Activated CD8-positive, alpha-beta T cell treated with anti-CD3 and anti-CD28 coated beads for 36 hours (primary cell): ENCODE data around the gene PAX6. TPM values are rescaled to one million over a fixed set of nuclear protein-coding genes. Genes with fewer than 3 reads are reported as not detected.

Experiments
- ATAC-seq: fragments of 200-7000 bp; cut with Tn5 transposase; one replicate; pipeline ENCODE4 v1.10.0; 2021; ENCODE audit warnings: mild to moderate bottlenecking, moderate library complexity
- CTCF ChIA-PET: fragments of 350-600 bp; sonication (Branson Sonifier 250); formaldehyde crosslinking; loops from one replicate; lab custom pipeline; 2021; ENCODE audit warnings: antibody characterized with exemption; lab: Charles Lee
- POLR2A ChIA-PET: fragments of 350-600 bp; sonication (Branson Sonifier 250); formaldehyde crosslinking; loops from one replicate; lab custom pipeline; 2021; ENCODE audit warnings: antibody characterized with exemption; lab: Charles Lee
- DNase-seq: peaks from one replicate; pipeline ENCODE4 v3.0.0-alpha.2; 2020
- H3K27ac Mint-ChIP-seq: one replicate; pipeline ENCODE4 v1.8.0; 2021; ENCODE audit warnings: mild to moderate bottlenecking, mixed read lengths
- H3K27me3 Mint-ChIP-seq: one replicate; pipeline ENCODE4 v1.8.0; 2021; ENCODE audit warnings: mixed read lengths
- H3K36me3 Mint-ChIP-seq: one replicate; pipeline ENCODE4 v1.8.0; 2021; ENCODE audit warnings: low read depth, mixed read lengths
- H3K4me1 Mint-ChIP-seq: one replicate; pipeline ENCODE4 v1.8.0; 2021; ENCODE audit warnings: low read depth, mixed read lengths
- H3K4me3 Mint-ChIP-seq: one replicate; pipeline ENCODE4 v1.8.0; 2021; ENCODE audit warnings: mild to moderate bottlenecking, moderate library complexity, mixed read lengths
- H3K9me3 Mint-ChIP-seq: one replicate; pipeline ENCODE4 v1.8.0; 2021; ENCODE audit warnings: mixed read lengths
- CTCF ChIP-seq: fragments of 200-600 bp; IDR thresholded peaks from one replicate; pipeline ENCODE4 v1.8.0; 2022; ENCODE audit warnings: antibody characterized with exemption, mild to moderate bottlenecking
- intact Hi-C: fragments of 100-400 bp; cut with micrococcal nuclease; formaldehyde crosslinking; loops from one replicate; pipeline ENCODE4 v1.10.0; 2022
- total RNA-seq, 2 experiments: library from RNA; stranded (reverse); gene quantifications; one replicate each; pipeline ENCODE4 v1.2.3, GENCODE V29; 2021

The PAX6 gene
- total RNA-seq, 2 experiments from 2014 or later: not detected

DNA sequence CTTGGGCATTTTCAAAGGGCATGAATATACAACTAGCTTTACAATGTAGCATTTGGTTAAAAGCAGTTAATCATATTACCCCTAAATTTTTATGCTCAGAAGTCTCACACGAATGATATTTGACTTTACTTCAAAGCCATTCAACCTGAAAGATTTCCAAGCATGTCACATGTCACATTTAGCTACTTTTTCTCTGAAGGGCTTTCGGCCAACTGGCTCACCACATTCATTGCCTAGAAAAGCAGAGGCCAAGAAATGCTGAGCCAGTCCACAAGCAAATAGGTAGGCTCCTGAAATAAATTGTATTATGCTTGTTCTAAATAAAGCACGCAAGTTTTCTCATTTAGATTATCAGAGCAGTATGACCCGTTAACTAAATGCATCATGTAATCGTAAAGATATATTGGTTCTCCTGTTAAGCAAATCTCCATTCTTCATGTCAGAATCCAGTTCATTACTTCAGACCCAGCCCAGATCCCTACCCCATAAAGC, 30.6 kb downstream of the PAX6 start:
- Mint-ChIP-seq H3K27me3 (no peaks in the 10 kb centered on the region), H3K27ac (no peak overlapping the region), H3K4me1 (no peaks in the 10 kb centered on the region), H3K4me3 (no peak overlapping the region), H3K36me3 (no peaks in the 10 kb centered on the region), H3K9me3 (peaks cover 3% of the 10 kb centered on the region)
- POLR2A ChIA-PET: no interaction called here
- TF ChIP-seq CTCF: no peak
- CTCF ChIA-PET: no interaction called here
- intact Hi-C loops: no loop called here
- ATAC-seq: no peak
- no peak for DNase-seq

DNA sequence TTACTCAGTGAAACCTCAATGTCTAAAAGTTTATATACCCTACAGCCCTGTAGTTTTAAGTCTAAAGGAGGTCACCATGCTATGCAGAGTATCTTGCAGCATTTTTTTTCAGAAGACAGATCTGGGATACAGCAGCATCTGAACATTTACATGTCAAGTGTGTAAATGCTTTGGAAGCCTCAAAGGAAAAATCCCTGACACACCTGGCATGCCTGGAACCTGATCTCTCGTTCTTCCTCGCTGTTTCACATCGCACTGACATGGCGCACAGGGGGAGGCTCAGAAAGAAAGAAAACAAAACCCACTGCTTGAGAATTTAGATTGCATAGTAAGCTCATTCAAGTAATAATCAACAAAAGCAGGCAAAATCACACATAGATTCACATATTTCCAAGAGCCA, 31.0 kb downstream of the PAX6 start:
- H3K9me3 Mint-ChIP-seq: peaks cover 3% of the 10 kb centered on the region
- no peak overlapping the region for H3K27ac Mint-ChIP-seq
- H3K4me1 Mint-ChIP-seq: no peaks in the 10 kb centered on the region
- DNase-seq (no peak), ATAC-seq (no peak)
- H3K4me3 Mint-ChIP-seq: no peak overlapping the region
- H3K27me3 Mint-ChIP-seq: no peaks in the 10 kb centered on the region
- POLR2A ChIA-PET: no interaction called here
- CTCF ChIA-PET: no interaction called here
- intact Hi-C loops: no loop called here
- TF ChIP-seq CTCF: no peak
- no peaks in the 10 kb centered on the region for H3K36me3 Mint-ChIP-seq

GRCh38 chr11:31779374-31779791, 31.7 kb downstream of the PAX6 start:
- Mint-ChIP-seq H3K4me3 (no peak overlapping the region), H3K9me3 (peaks cover 3% of the 10 kb centered on the region), H3K4me1 (no peaks in the 10 kb centered on the region), H3K27me3 (no peaks in the 10 kb centered on the region), H3K36me3 (no peaks in the 10 kb centered on the region), H3K27ac (no peak overlapping the region)
- intact Hi-C loops: no loop called here
- CTCF ChIA-PET: no interaction called here
- POLR2A ChIA-PET: no interaction called here
- TF ChIP-seq CTCF: no peak
- ATAC-seq (no peak), DNase-seq (no peak)

DNA sequence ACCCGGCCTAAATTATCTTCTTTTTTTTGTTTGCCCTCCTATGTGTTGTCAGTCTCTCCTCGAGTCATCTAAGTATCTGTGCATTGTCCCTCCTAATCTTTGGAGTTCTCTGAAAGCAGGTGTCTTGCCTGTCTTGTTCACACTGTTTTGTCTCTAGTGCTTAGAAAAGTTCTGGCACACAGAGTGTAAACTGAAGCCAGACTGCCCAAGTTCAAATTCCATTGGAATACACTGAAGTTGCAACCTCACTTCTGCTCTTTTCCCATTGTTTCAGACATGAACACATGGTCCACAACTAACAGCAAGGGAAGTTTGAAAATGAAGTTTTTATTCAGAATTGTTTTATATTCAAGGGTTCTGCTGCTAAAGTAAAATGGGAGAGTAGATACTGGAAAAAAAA, 38.7 kb downstream of the PAX6 start:
- H3K36me3 Mint-ChIP-seq: peaks cover 6% of the 10 kb centered on the region
- H3K4me3 Mint-ChIP-seq: no peak overlapping the region
- no peaks in the 10 kb centered on the region for H3K4me1 Mint-ChIP-seq
- peaks cover under 1% of the 10 kb centered on the region for H3K9me3 Mint-ChIP-seq
- ChIA-PET CTCF (no interaction called here), POLR2A (no interaction called here)
- intact Hi-C loops: no loop called here
- no peak overlapping the region for H3K27ac Mint-ChIP-seq
- no peak for ATAC-seq
- DNase-seq: no peak
- TF ChIP-seq CTCF: no peak
- no peaks in the 10 kb centered on the region for H3K27me3 Mint-ChIP-seq

DNA sequence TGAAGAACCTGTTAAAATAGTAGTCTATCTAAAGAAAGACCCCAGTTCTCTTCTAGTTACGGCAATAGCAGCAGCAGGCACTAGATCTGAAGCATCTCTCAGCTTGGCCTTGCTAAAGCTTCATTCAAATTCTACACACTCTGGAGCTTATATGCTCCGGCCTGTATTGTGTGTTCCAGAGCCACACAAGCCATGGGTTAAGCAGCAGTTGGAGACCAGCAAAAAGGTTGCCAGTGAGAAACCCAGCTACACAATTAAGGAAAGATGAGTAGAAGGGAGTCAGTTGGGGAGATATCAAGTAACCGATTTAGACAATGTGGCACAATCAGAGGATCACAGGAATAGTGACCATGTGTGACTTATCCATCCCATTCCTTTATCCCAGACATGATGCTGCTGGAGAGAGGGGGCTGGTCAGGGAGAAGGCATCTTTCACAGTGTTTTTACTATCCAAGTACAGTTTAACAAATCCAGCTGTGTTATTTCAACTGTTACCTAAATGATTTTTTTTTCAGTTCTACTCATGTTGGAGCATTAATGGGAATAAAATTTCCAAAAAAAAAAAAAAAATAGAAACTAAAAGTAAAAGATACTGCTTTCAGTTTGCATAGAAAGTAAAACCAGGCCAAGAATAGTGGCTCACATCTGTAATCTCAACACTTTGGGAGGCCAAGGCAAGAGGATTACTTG, 41.0 kb downstream of the PAX6 start:
- H3K27ac Mint-ChIP-seq: no peak overlapping the region
- DNase-seq: no peak
- ATAC-seq: no peak
- H3K9me3 Mint-ChIP-seq: no peaks in the 10 kb centered on the region
- H3K4me3 Mint-ChIP-seq: no peak overlapping the region
- no peak for TF ChIP-seq CTCF
- intact Hi-C loops: no loop called here
- POLR2A ChIA-PET: no interaction called here
- CTCF ChIA-PET: no interaction called here
- H3K36me3 Mint-ChIP-seq: peaks cover 6% of the 10 kb centered on the region
- no peaks in the 10 kb centered on the region for H3K27me3 Mint-ChIP-seq
- no peaks in the 10 kb centered on the region for H3K4me1 Mint-ChIP-seq
